OCI-LY7 (cell line): ENCODE data around the gene LPIN2. TPM values are rescaled to one million over a fixed set of nuclear protein-coding genes. Genes with fewer than 3 reads are reported as not detected.
A peak's percentile ranks its signal among the peaks of the same experiment; 100 is the strongest.

Experiments used
- BruUV-seq: library from RNA; stranded (reverse); fragments of 400-500 nt; replicated peaks from 2 replicates; lab custom pipeline; 2021; lab: Mats Ljungman, UMichigan
- CTCF ChIA-PET: fragments of 300-600 bp; sonication (Branson Sonifier 250); formaldehyde crosslinking; loops from one replicate; lab custom pipeline; 2022; ENCODE audit warnings: antibody characterized with exemption; ENCODE audit not compliant: unreplicated experiment; lab: Charles Lee
- POLR2A ChIA-PET: fragments of 300-600 bp; sonication (Branson Sonifier 250); formaldehyde crosslinking; loops from one replicate; lab custom pipeline; 2022; ENCODE audit warnings: antibody characterized with exemption; lab: Charles Lee
- DNase-seq: peaks from one replicate; pipeline ENCODE4 v3.0.0-alpha.2; 2015; ENCODE audit warnings: low spot score
- H2AFZ ChIP-seq: fragments of 200-600 bp; sonication (generic), shearing (Covaris generic); 2 replicates; pipeline ENCODE4 v1.6.1; 2014; ENCODE audit warnings: mild to moderate bottlenecking, antibody characterized with exemption, low read length, moderate library complexity
- H3K27ac ChIP-seq: fragments of 200-600 bp; sonication (generic); 2 replicates; pipeline ENCODE4 v1.5.1; 2014; ENCODE audit warnings: mixed run types, low read depth, mild to moderate bottlenecking, moderate library complexity, low read length, inconsistent platforms; ENCODE audit not compliant: poor library complexity, severe bottlenecking
- H3K36me3 ChIP-seq: fragments of 200-600 bp; sonication (generic); 2 replicates; pipeline ENCODE4 v1.6.1; 2014; ENCODE audit warnings: mild to moderate bottlenecking, antibody characterized with exemption, low read length, moderate library complexity, mixed read lengths; ENCODE audit not compliant: insufficient read depth
- H3K4me1 ChIP-seq: fragments of 200-600 bp; sonication (generic); 2 replicates; pipeline ENCODE4 v1.5.1; 2014; ENCODE audit warnings: mild to moderate bottlenecking, low read length; ENCODE audit not compliant: insufficient read depth, poor library complexity, severe bottlenecking
- H3K4me2 ChIP-seq: fragments of 200-600 bp; sonication (generic); 2 replicates; pipeline ENCODE4 v1.6.1; 2014; ENCODE audit warnings: mild to moderate bottlenecking, low read length
- H3K4me3 ChIP-seq: fragments of 200-600 bp; sonication (generic); 2 replicates; pipeline ENCODE4 v1.5.1; 2014; ENCODE audit warnings: mild to moderate bottlenecking, low read depth, low read length; ENCODE audit not compliant: poor library complexity, severe bottlenecking
- H3K79me2 ChIP-seq: fragments of 200-600 bp; sonication (generic); 2 replicates; pipeline ENCODE4 v1.6.1; 2016; ENCODE audit warnings: low read depth, mild to moderate bottlenecking, low read length, moderate library complexity, mixed read lengths; ENCODE audit not compliant: insufficient read depth
- H3K9me2 ChIP-seq: fragments of 200-600 bp; sonication (generic); 2 replicates; pipeline ENCODE4 v1.6.1; 2016; ENCODE audit warnings: mild to moderate bottlenecking, low read length, mixed read lengths; ENCODE audit not compliant: insufficient read depth
- H3K9me3 ChIP-seq: fragments of 200-600 bp; sonication (generic); 2 replicates; pipeline ENCODE4 v1.6.1; 2014; ENCODE audit warnings: mild to moderate bottlenecking, mixed run types, low read length, mixed read lengths
- H4K20me1 ChIP-seq: fragments of 200-600 bp; sonication (generic); 2 replicates; pipeline ENCODE4 v1.6.1; 2014; ENCODE audit warnings: mild to moderate bottlenecking, antibody characterized with exemption, low read length, moderate library complexity, mixed read lengths; ENCODE audit not compliant: insufficient read depth
- EZH2phosphoT487 ChIP-seq: fragments of 200-600 bp; sonication (generic); IDR thresholded peaks from 2 replicates; pipeline ENCODE4 v1.6.1; 2018; ENCODE audit warnings: low read depth, borderline replicate concordance, mild to moderate bottlenecking, mixed run types, antibody characterized with exemption, low read length, moderate library complexity, mixed read lengths
- intact Hi-C: fragments of 100-400 bp; cut with micrococcal nuclease; formaldehyde crosslinking; loops from one replicate; pipeline ENCODE4 v1.10.0; 2022; ENCODE audit not compliant: unreplicated experiment
- total RNA-seq, 2 experiments: library from RNA; depleted of rRNA in 1 of 2; stranded (reverse); fragments of >200 nt in 1 of 2; shearing (Covaris generic) in 1 of 2; gene quantifications; 2 replicates each; pipeline ENCODE4 v1.2.3, GENCODE V29; 2014 to 2022
- TF ChIP-seq, protein P1 (sequence below): fragments of 200-600 bp; sonication (generic); conservative IDR thresholded peaks from 2 replicates; pipeline ENCODE4 v1.5.1; 2014; ENCODE audit warnings: mild to moderate bottlenecking, antibody characterized with exemption, low read length, moderate library complexity, mixed read lengths

The LPIN2 gene
- total RNA-seq, 2 experiments from 2014 or later = 18.9 to 20.1 TPM

DNA sequence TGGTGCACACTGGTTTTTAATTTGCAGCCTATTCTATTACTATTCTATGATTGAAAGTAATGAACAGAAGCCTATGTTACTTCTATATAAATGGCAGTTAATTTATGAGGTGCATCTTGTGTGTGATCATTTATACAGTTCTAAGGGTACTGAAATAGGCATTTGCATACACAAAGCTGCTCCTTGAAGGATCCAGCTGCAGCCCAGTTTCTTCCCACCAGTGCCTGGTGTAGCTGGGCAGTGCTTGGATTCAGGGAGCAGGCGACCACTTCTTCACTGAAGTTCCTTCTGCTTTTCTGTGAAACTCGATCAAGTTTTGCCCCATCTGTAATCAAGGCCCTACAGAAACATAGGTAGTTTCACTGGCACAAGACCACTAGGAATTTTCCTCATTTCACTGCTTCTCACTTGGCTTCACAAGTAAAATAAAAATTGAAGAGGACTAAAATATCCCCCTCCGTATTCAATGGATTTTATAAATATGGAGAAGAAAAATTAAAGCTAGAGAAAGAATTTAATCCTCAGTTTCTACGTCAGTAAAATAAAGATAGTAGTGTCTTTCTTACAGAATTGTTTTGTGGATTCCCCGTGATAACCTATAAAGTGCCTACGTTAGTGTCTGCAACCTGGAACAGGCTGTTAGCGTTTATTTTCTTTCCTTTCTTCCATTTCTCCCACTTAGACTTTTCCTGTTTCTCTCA is 1.7 kb upstream of the LPIN2 start:
- intact Hi-C loops = loop anchor here (10.0 kb wide), 1 partner anchor 430 kb away; no protein-coding TSS in a partner anchor

DNA sequence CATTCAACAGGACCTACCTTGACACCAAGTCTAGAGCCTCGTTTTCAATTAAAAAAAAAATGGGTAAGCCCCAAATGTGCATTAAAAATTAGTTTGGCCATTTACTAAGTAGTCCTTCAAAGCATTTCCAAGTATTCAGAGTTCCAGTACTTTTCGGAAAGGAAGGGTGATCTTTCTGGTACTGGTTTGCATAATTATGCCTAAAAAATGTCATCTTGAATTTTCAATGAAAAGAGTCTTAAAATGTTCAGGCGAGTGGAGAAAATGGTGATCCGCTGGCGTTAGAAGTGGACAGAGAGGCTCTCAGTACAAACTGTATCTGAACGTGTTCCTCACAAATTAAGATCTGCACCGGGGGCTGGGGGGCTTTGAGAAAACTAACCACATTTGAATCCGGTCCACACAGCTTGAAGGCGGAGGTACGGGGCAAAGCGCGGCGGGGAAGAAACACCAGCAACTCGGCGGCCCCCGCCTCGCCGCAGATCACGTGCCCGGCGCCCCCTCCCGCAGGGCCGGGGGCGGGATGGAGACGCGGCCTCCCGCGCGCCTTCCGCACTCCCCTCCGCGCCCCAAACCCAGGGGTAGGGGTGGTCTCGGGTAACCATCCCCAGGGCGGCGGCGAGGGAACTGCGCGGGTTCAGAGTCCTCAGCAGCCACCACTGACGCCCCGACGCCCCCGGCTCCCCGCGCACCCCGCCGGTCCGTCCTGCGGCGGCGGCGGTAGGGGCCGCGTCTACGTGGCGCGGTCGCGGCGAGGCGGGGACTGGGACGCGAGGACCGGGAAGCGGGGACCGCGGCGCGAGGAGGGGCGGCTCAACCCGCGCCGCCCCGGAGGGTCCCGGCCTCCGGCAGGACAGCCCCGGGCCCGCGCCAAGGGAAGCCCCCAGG is 564 bp downstream of the LPIN2 start:
- CTCF ChIA-PET = no interaction called here
- POLR2A ChIA-PET = no interaction called here
- no peak for TF ChIP-seq EZH2phosphoT487
- TF ChIP-seq, protein P1, sequence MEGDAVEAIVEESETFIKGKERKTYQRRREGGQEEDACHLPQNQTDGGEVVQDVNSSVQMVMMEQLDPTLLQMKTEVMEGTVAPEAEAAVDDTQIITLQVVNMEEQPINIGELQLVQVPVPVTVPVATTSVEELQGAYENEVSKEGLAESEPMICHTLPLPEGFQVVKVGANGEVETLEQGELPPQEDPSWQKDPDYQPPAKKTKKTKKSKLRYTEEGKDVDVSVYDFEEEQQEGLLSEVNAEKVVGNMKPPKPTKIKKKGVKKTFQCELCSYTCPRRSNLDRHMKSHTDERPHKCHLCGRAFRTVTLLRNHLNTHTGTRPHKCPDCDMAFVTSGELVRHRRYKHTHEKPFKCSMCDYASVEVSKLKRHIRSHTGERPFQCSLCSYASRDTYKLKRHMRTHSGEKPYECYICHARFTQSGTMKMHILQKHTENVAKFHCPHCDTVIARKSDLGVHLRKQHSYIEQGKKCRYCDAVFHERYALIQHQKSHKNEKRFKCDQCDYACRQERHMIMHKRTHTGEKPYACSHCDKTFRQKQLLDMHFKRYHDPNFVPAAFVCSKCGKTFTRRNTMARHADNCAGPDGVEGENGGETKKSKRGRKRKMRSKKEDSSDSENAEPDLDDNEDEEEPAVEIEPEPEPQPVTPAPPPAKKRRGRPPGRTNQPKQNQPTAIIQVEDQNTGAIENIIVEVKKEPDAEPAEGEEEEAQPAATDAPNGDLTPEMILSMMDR = no peak
- intact Hi-C loops = loop anchor here (1.0 to 10.0 kb wide), 3 partner anchors 116 to 432 kb away; no protein-coding TSS in a partner anchor
- Histone ChIP-seq H2AFZ (peak overlapping the region; percentile 25; the same call in 1 of the 2 replicates), H4K20me1 (no peaks in the 10 kb centered on the region), H3K27ac (peak overlapping the region; percentile 50), H3K4me2 (peak overlapping the region; percentile 81), H3K36me3 (peaks cover 33% of the 10 kb centered on the region; the same call in 1 of the 2 replicates), H3K9me2 (no peaks in the 10 kb centered on the region), H3K79me2 (peaks cover 17% of the 10 kb centered on the region; the same call in 1 of the 2 replicates), H3K9me3 (no peaks in the 10 kb centered on the region), H3K4me3 (peak overlapping the region; percentile 72), H3K4me1 (peaks cover 51% of the 10 kb centered on the region)
- TSS peak; percentile 72 for BruUV-seq
- peak; percentile 49 for DNase-seq

More for the DNA sequence above, 1.7 kb upstream of the LPIN2 start:
- H3K9me2 ChIP-seq = no peaks in the 10 kb centered on the region
- H3K4me2 ChIP-seq = peak overlapping the region; percentile 65
- H3K9me3 ChIP-seq = no peaks in the 10 kb centered on the region
- H4K20me1 ChIP-seq = no peaks in the 10 kb centered on the region
- H2AFZ ChIP-seq = peak overlapping the region; percentile 86; the same call in 1 of the 2 replicates
- H3K36me3 ChIP-seq = peaks cover 16% of the 10 kb centered on the region; the same call in 1 of the 2 replicates
- no TSS peak for BruUV-seq
- H3K79me2 ChIP-seq = peaks cover 17% of the 10 kb centered on the region; the same call in 1 of the 2 replicates
- TF ChIP-seq, protein P1 = no peak
- TF ChIP-seq EZH2phosphoT487 = no peak
- H3K4me1 ChIP-seq = peaks cover 51% of the 10 kb centered on the region
- DNase-seq = no peak
- CTCF ChIA-PET = interaction anchor here (1.2 kb wide), 1 partner anchor 20 kb away, joined by 4 read pairs; no protein-coding TSS in a partner anchor
- no peak overlapping the region for H3K27ac ChIP-seq
- H3K4me3 ChIP-seq = no peak overlapping the region
- POLR2A ChIA-PET = interaction anchor here (0.5 to 1.0 kb wide), 2 partner anchors 15 to 38 kb away, joined by 3 to 4 read pairs; no protein-coding TSS in a partner anchor
